Body of pancreas (tissue), 4 donors: ENCODE results near the gene ALX3.

Experiments used
- CTCF ChIP-seq, 7 experiments: fragments of 450-650 bp in 4 of 7; fragments of 200-600 bp in 3 of 7; sonication (generic) in 3 of 7; IDR thresholded peaks; one replicate each; pipeline ENCODE4 v1.5.1; 2016 to 2019; ENCODE audit warnings: antibody characterized with exemption in 7 of 7
- POLR2A ChIP-seq, 3 donors: fragments of 450-650 bp; IDR thresholded peaks; one replicate each; pipeline ENCODE4 v1.6.1; 2016; ENCODE audit warnings: antibody characterized with exemption in 3 of 3, mild to moderate bottlenecking in 2 of 3

DNA sequence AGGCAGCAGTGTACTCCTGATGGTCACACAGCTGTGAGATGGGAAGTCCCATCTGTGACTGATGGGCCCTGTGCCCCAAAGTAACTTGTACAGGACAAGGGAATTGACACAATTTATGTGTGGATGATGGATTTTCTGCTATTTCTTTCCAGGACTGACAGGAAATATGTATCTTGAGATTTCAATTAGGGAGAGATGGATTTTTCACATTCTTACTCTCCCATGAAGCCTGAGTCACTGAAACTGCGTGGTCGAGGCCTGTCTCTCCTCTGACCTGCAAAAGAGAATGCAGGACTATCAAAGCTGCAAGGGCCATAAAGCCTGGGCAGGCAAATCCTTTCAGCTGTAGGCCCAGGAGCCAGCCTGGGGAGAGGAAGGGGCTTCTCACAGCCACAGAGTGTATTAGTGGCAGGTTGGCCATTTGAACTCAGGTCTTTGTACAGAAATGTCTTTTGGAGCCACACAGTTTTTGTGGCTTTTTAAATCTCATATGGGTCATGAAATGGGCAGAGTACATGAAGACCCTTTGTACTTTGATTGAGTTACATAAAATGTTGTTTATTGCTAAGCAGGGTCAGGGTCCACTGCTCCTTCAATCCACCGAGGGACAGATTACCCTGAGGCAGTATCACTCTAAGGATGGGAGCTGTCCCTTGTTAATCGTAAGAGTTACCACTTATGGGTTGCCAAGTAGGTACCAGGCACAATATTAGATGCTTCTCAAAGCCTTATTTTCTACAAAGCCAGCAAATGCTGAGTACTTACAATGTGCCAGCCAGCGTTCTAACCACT lies 14.8 kb downstream of the ALX3 start:
- no peak for TF ChIP-seq CTCF (IDR thresholded peaks at IDR 0.05)
- no peak for TF ChIP-seq POLR2A (IDR thresholded peaks at IDR 0.05)
